Natural killer cell (primary cell): ENCODE results near the gene RFT1. TPM values are rescaled to one million over a fixed set of nuclear protein-coding genes. Genes with fewer than 3 reads are reported as not detected.

Experiments
- ATAC-seq, 3 donors: fragments of 150-1000 bp in 2 of 3; fragments of 200-7000 bp in 1 of 3; cut with Tn5 transposase; 1 replicate in 1 of 3; 2 replicates in 2 of 3; pipeline ENCODE4 v1.10.0; 2021; ENCODE audit warnings: mild to moderate bottlenecking in 2 of 3, moderate library complexity in 2 of 3
- DNase-seq, 2 donors: peaks; one replicate each; pipeline versions ENCODE4 v3.0.0 to v3.0.0-alpha.2; 2013 to 2021; ENCODE audit warnings: mixed read lengths in 1 of 2
- H3K27ac ChIP-seq: one replicate; pipeline ENCODE4 v1.5.1; 2013; ENCODE audit warnings: mild to moderate bottlenecking, low read length
- H3K27me3 ChIP-seq: one replicate; pipeline ENCODE4 v1.6.1; 2013; ENCODE audit warnings: low read length; ENCODE audit not compliant: control insufficient read depth, insufficient read depth
- H3K36me3 ChIP-seq: one replicate; pipeline ENCODE4 v1.6.1; 2013; ENCODE audit warnings: low read length; ENCODE audit not compliant: control insufficient read depth, insufficient read depth
- H3K4me1 ChIP-seq: one replicate; pipeline ENCODE4 v1.6.1; 2013; ENCODE audit warnings: low read length; ENCODE audit not compliant: control insufficient read depth, insufficient read depth
- H3K4me3 ChIP-seq: one replicate; pipeline ENCODE4 v1.5.1; 2013; ENCODE audit warnings: low read length
- H3K9me3 ChIP-seq: one replicate; pipeline ENCODE4 v1.6.1; 2013; ENCODE audit warnings: low read length; ENCODE audit not compliant: control insufficient read depth, insufficient read depth
- H3K27ac Mint-ChIP-seq, 2 donors: one replicate each; pipeline ENCODE4 v1.8.0; 2022; ENCODE audit warnings: mild to moderate bottlenecking in 2 of 2, mixed read lengths in 2 of 2, moderate library complexity in 1 of 2
- H3K27me3 Mint-ChIP-seq, 2 donors: one replicate each; pipeline ENCODE4 v1.8.0; 2022; ENCODE audit warnings: low read depth in 2 of 2, mixed read lengths in 2 of 2
- H3K36me3 Mint-ChIP-seq: one replicate; pipeline ENCODE4 v1.8.0; 2022; ENCODE audit warnings: mixed read lengths
- H3K4me1 Mint-ChIP-seq, 2 donors: one replicate each; pipeline ENCODE4 v1.8.0; 2022; ENCODE audit warnings: mixed read lengths in 2 of 2
- H3K4me3 Mint-ChIP-seq: one replicate; pipeline ENCODE4 v1.8.0; 2022; ENCODE audit warnings: mild to moderate bottlenecking, moderate library complexity, mixed read lengths
- H3K9me3 Mint-ChIP-seq, 2 donors: one replicate each; pipeline ENCODE4 v1.8.0; 2022; ENCODE audit warnings: mixed read lengths in 2 of 2
- WGBS: methylation state at CpG from one replicate; pipeline ENCODE4 v1.1.7; 2013; ENCODE audit warnings: missing lambda C conversion rate; ENCODE audit not compliant: insufficient coverage; 5-methylcytosine and 5-hydroxymethylcytosine counted together
- intact Hi-C: fragments of 100-400 bp; cut with micrococcal nuclease; formaldehyde crosslinking; loops from one replicate; pipeline ENCODE4 v1.14.2; 2022
- total RNA-seq, 4 donors: library from RNA; stranded (reverse); fragments of 120-200 nt in 1 of 4; gene quantifications; one replicate each; pipeline versions ENCODE4 v1.2.3 to v1.2.4, GENCODE V29; 2013 to 2022
- TF ChIP-seq, protein P1 (sequence below): fragments of 200-600 bp; IDR thresholded peaks from one replicate; pipeline ENCODE4 v1.8.0; 2022; ENCODE audit warnings: antibody characterized with exemption

RFT1 gene
- total RNA-seq, 3 donors from 2014 or later (not counting 1 experiment from before 2014, with no cell fraction given): 13.3 to 17.2 (median 14.1) TPM

DNA sequence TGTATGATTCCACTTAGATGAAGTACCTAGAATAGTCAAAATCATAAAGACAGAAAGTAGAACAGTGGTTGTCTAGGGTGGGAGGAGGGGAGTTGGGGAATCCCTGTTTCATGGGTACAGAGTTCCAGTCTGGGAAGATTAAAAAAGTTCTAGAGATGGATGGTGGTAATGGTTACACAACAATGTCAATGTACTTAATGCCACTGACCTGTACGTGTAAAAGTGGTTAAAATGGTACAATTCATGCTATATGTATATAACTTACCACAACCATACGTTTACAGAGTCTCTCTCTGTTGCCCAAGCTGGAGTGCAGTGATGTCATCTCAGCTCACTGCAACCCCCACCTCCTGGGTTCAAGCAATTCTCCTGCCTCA, 90.9 kb downstream of the RFT1 start:
- H3K4me3 ChIP-seq: no peak overlapping the region
- no peak overlapping the region for H3K4me3 Mint-ChIP-seq
- no peak for DNase-seq
- H3K4me1 Mint-ChIP-seq: peaks cover 37 to 43% of the 10 kb centered on the region in 2 donors
- H3K27me3 Mint-ChIP-seq: no peaks in the 10 kb centered on the region
- intact Hi-C loops: no loop called here
- ATAC-seq: no peak
- H3K36me3 ChIP-seq: no peaks in the 10 kb centered on the region
- no peaks in the 10 kb centered on the region for H3K9me3 ChIP-seq
- no peaks in the 10 kb centered on the region for H3K27me3 ChIP-seq
- H3K9me3 Mint-ChIP-seq: no peaks in the 10 kb centered on the region
- H3K4me1 ChIP-seq: peaks cover 17% of the 10 kb centered on the region
- WGBS: 60% methylated on average over 1 of the region's 2 CpGs
- TF ChIP-seq, protein P1, sequence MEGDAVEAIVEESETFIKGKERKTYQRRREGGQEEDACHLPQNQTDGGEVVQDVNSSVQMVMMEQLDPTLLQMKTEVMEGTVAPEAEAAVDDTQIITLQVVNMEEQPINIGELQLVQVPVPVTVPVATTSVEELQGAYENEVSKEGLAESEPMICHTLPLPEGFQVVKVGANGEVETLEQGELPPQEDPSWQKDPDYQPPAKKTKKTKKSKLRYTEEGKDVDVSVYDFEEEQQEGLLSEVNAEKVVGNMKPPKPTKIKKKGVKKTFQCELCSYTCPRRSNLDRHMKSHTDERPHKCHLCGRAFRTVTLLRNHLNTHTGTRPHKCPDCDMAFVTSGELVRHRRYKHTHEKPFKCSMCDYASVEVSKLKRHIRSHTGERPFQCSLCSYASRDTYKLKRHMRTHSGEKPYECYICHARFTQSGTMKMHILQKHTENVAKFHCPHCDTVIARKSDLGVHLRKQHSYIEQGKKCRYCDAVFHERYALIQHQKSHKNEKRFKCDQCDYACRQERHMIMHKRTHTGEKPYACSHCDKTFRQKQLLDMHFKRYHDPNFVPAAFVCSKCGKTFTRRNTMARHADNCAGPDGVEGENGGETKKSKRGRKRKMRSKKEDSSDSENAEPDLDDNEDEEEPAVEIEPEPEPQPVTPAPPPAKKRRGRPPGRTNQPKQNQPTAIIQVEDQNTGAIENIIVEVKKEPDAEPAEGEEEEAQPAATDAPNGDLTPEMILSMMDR: no peak
- no peak overlapping the region for H3K27ac ChIP-seq
- no peaks in the 10 kb centered on the region for H3K36me3 Mint-ChIP-seq
- H3K27ac Mint-ChIP-seq: no peak overlapping the region

DNA sequence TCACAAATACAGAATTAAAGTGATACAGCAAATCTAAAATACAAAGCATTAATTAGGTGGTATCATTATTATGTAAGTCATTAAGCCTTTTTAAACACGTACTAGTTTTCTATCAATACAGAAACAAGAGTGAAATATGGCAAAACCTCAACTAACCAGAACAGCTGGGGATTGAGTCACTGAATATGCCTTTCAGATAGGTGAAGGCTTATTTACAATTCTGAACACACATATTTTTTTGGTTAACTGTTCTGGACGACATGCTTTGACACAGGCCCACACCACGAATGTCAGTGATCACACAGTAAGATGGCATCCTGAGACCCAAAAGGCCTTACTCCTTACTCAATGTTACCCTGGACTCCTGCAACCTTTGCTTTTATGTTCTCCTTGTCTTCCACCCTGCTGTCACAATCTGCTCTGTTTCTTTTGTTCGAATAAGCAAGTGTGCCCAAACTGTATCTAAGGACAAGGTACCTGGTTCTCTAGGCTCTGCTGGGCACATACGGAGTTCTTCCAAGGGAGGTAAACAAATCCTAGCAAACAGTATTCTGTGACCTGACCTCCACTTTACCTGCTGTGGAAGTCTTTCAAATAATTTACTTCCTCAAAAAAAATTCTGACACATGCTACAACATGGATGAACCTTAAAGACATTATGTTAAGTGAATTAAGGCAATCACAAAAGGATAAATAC, 91.4 kb downstream of the RFT1 start:
- H3K9me3 ChIP-seq: no peaks in the 10 kb centered on the region
- peaks cover 34 to 38% of the 10 kb centered on the region in 2 donors for H3K4me1 Mint-ChIP-seq
- no peak overlapping the region for H3K4me3 Mint-ChIP-seq
- ATAC-seq (no peak), DNase-seq (no peak)
- H3K36me3 Mint-ChIP-seq: no peaks in the 10 kb centered on the region
- TF ChIP-seq, protein P1: no peak
- peaks cover 17% of the 10 kb centered on the region for H3K4me1 ChIP-seq
- H3K27me3 Mint-ChIP-seq: no peaks in the 10 kb centered on the region
- no peaks in the 10 kb centered on the region for H3K36me3 ChIP-seq
- H3K9me3 Mint-ChIP-seq: no peaks in the 10 kb centered on the region
- H3K27ac ChIP-seq: no peak overlapping the region
- intact Hi-C loops: no loop called here
- 93% methylated on average over 4 of the region's 5 CpGs for WGBS
- H3K27ac Mint-ChIP-seq: no peak overlapping the region
- no peak overlapping the region for H3K4me3 ChIP-seq
- H3K27me3 ChIP-seq: no peaks in the 10 kb centered on the region

Other genes with a start within 250 kb of the RFT1 start
- gene STIMATE, start 232.9 kb downstream of the RFT1 start, total RNA-seq: 10 to 100 TPM; 24.6 to 35.0 (median 33.1) TPM
- gene SFMBT1, start 84.4 kb downstream of the RFT1 start, total RNA-seq: 10 to 100 TPM; 20.2 to 22.3 (median 22.2) TPM
- gene PRKCD, start 30.8 kb upstream of the RFT1 start, total RNA-seq: 10 to 100 TPM; 31.7 to 60.0 (median 36.3) TPM
- gene TKT, start 125.6 kb upstream of the RFT1 start, total RNA-seq: 100 to 1,000 TPM in 2 of 3 donors, 10 to 100 TPM in 1; 82.9 to 126 (median 107) TPM
- 10 to 100 TPM; 36.5 to 48.9 (median 45.8) TPM for gene DCP1A, start 217.1 kb upstream of the RFT1 start, total RNA-seq